Measurements from ENCODE around the gene MOGAT2.

MOGAT2 gene

DNA sequence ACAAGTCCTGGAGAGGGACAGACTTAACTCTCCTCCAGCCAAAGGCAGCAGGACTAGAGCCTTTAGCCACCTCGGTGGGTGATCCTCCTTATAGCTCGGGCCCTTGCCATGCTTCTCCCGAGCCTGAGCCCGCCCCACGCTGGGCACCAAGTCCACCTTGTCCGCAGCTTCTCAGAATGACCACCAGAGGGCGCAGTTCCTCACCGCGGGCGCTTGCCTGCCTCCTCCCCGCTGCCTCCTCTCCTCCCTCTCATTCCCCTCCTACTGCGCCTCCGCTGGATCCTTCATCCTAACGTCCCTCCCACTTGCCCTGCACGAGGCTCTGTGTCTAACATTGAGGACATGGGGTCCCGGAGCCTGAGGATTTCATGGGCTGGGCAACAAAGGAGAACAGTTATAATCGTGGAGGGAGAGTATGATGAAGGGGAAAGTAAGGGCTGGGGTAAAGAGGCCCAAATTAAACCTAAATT, 11.3 kb upstream of the MOGAT2 start:
- peak; percentile 99 for ATAC-seq
- TF ChIP-seq POU6F1 (CRISPR knock-in tag; IDR thresholded peaks at IDR 0.05; ENCODE audit: borderline replicate concordance, low read depth) = no peak
- TF ChIP-seq ZNF8 (CRISPR knock-in tag; IDR thresholded peaks at IDR 0.05) = no peak
- no peak for TF ChIP-seq OSR1 (CRISPR knock-in tag; IDR thresholded peaks at IDR 0.05)
- no peak for TF ChIP-seq ZFP3 (CRISPR knock-in tag; IDR thresholded peaks at IDR 0.05)
- no peak for TF ChIP-seq GLIS3 (CRISPR knock-in tag; IDR thresholded peaks at IDR 0.05)
- no peak for TF ChIP-seq ZNF565 (CRISPR knock-in tag; conservative IDR thresholded peaks at IDR 0.05; ENCODE audit: low read depth)
- TF ChIP-seq, protein P1, sequence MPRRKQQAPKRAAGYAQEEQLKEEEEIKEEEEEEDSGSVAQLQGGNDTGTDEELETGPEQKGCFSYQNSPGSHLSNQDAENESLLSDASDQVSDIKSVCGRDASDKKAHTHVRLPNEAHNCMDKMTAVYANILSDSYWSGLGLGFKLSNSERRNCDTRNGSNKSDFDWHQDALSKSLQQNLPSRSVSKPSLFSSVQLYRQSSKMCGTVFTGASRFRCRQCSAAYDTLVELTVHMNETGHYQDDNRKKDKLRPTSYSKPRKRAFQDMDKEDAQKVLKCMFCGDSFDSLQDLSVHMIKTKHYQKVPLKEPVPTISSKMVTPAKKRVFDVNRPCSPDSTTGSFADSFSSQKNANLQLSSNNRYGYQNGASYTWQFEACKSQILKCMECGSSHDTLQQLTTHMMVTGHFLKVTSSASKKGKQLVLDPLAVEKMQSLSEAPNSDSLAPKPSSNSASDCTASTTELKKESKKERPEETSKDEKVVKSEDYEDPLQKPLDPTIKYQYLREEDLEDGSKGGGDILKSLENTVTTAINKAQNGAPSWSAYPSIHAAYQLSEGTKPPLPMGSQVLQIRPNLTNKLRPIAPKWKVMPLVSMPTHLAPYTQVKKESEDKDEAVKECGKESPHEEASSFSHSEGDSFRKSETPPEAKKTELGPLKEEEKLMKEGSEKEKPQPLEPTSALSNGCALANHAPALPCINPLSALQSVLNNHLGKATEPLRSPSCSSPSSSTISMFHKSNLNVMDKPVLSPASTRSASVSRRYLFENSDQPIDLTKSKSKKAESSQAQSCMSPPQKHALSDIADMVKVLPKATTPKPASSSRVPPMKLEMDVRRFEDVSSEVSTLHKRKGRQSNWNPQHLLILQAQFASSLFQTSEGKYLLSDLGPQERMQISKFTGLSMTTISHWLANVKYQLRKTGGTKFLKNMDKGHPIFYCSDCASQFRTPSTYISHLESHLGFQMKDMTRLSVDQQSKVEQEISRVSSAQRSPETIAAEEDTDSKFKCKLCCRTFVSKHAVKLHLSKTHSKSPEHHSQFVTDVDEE (CRISPR knock-in tag; IDR thresholded peaks at IDR 0.05) = no peak
- no peak for TF ChIP-seq TOX (CRISPR knock-in tag; IDR thresholded peaks at IDR 0.05; ENCODE audit: borderline replicate concordance)
- no peak for TF ChIP-seq CREB5 (CRISPR knock-in tag; IDR thresholded peaks at IDR 0.05; ENCODE audit: low read depth)
- TF ChIP-seq ISL1 (CRISPR knock-in tag; IDR thresholded peaks at IDR 0.05) = no peak
- no peak for TF ChIP-seq ZFP30 (CRISPR knock-in tag; IDR thresholded peaks at IDR 0.05)
- TF ChIP-seq, protein P2, sequence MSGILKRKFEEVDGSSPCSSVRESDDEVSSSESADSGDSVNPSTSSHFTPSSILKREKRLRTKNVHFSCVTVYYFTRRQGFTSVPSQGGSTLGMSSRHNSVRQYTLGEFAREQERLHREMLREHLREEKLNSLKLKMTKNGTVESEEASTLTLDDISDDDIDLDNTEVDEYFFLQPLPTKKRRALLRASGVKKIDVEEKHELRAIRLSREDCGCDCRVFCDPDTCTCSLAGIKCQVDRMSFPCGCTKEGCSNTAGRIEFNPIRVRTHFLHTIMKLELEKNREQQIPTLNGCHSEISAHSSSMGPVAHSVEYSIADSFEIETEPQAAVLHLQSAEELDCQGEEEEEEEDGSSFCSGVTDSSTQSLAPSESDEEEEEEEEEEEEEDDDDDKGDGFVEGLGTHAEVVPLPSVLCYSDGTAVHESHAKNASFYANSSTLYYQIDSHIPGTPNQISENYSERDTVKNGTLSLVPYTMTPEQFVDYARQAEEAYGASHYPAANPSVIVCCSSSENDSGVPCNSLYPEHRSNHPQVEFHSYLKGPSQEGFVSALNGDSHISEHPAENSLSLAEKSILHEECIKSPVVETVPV (CRISPR knock-in tag; IDR thresholded peaks at IDR 0.05) = no peak
- no peak for TF ChIP-seq PATZ1 (CRISPR knock-in tag; IDR thresholded peaks at IDR 0.05; ENCODE audit: borderline replicate concordance)
- no peak for TF ChIP-seq CSDC2 (CRISPR knock-in tag; IDR thresholded peaks at IDR 0.05)
- no peak for TF ChIP-seq ESRRG (CRISPR knock-in tag; IDR thresholded peaks at IDR 0.05)

DNA sequence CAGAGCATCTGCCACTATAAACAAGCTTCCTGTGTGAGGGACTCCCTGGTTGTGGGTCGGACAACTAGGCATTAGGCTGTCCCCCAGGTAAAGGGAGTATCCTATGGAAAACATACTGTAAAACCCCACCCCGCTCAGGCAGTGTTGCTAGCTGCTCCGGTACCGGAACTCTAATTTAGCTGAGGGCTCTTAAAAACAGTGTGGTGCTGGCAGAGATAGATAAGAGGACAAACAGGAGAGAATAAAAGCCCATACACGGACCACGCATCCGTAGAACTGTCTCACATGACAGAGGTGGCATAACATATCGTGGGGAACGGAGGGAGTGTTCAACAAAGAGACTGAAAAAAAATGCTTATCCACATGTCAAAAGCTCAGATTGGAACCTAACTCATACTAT, 3.4 kb upstream of the MOGAT2 start:
- TF ChIP-seq ARNTL (CRISPR knock-in tag; IDR thresholded peaks at IDR 0.05; ENCODE audit: borderline replicate concordance, low read depth) = no peak
- TF ChIP-seq ISL1 (CRISPR knock-in tag; IDR thresholded peaks at IDR 0.05) = no peak
- TF ChIP-seq CREB5 (CRISPR knock-in tag; IDR thresholded peaks at IDR 0.05; ENCODE audit: low read depth) = no peak
- TF ChIP-seq TOX (CRISPR knock-in tag; IDR thresholded peaks at IDR 0.05; ENCODE audit: borderline replicate concordance) = no peak
- no peak for TF ChIP-seq BACH2 (CRISPR knock-in tag; IDR thresholded peaks at IDR 0.05; ENCODE audit: borderline replicate concordance)
- TF ChIP-seq TCF4 (CRISPR knock-in tag; IDR thresholded peaks at IDR 0.05; ENCODE audit: borderline replicate concordance) = no peak
- TF ChIP-seq, protein P2 (CRISPR knock-in tag; IDR thresholded peaks at IDR 0.05) = no peak
- no peak for ATAC-seq

All from SK-N-SH treated with all-trans-retinoic acid at 6 μM for 48 hours (cell line).